Cerebellar nuclear complex (tissue), 1 donor: ENCODE data around the gene GFOD1.
"Not testable (repeated sequence)": the region's sequence is repeated elsewhere in the genome, so short reads cannot be mapped to it uniquely, and the experiment has no call there.

Experiments used
- DNase-seq, 2 experiments: peaks; one replicate each; lab custom pipeline; 2025; lab: John Stamatoyannopoulos, UW

Gene GFOD1

DNA sequence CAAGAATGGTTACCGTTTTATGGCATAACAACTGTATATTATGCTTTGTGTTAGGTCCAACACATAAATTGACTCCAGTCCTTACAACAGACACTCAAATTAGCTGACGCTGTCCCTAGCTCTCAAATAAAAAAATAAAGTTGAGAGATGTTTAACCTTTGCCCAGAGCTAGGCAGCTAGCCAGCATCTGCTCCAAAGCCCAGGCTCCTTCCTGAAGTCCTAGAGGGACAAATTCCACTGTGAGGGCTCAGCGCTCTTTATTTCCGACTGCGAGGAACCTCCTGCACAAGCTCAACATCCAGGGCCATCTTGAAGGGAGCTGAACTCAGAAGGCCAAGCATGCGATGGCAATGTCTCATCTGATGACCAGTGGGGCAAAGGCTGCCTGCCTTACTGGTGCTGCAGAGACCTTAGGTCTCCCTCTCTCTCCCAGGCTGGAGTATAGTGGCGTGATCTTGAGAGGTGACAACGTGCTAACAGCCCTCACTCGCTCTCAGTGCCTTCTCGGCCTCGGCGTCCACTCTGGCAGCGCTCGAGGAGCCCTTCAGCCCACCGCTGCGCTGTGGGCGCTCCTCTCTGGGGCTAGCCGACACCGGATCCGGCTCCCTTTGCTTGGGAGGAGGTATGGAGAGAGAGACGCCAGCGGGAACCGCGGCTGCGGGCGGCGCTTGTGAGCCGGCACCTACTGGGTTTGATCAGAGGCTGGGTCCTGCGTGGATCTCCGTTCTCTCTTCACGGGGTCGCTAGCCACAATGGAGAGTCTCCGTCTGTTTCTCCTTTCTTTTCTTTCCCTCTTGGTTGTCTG is 24.7 kb upstream of the GFOD1 start:
- DNase-seq, result no peak

DNA sequence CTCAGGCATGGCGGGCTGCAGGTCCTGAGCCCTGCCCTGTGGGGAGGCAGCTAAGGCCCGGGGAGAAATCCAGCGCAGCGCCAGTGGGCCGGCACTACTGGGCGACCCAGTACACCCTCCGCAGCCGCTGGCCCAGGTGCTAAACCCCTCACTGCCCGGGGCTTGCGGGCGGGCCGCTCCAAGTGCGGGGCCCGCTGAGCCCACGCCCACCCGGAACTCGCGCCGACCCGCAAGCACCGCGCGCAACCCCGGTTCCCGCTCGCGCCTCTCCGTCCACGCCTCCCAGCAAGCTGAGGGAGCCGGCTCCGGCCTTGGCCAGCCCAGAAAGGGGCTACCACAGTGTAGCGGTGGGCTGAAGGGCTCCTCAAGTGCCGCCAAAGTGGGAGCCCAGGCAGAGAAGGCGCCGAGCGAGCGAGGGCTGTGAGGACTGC is 23.8 kb upstream of the GFOD1 start:
- DNase-seq, result not testable (repeated sequence)

DNA sequence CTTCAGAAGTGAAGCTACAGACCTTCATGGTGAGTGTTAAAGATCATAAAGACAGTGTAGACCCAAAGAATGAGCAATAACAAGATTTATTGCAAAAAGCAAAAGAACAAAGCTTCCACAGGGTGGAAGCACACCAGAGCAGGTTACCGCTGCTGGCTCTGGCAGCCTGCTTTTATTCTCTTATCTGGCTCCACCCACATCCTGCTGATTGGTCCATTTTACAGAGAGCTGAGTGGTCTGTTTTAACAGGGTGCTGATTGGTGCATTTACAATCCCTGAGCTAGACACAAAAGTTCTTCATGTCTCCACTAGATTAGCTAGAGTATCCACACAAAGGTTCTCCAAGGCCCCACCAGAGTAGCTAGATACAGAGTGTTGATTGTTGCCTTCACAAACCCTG is 23.0 kb upstream of the GFOD1 start:
- not testable (repeated sequence) for DNase-seq

DNA sequence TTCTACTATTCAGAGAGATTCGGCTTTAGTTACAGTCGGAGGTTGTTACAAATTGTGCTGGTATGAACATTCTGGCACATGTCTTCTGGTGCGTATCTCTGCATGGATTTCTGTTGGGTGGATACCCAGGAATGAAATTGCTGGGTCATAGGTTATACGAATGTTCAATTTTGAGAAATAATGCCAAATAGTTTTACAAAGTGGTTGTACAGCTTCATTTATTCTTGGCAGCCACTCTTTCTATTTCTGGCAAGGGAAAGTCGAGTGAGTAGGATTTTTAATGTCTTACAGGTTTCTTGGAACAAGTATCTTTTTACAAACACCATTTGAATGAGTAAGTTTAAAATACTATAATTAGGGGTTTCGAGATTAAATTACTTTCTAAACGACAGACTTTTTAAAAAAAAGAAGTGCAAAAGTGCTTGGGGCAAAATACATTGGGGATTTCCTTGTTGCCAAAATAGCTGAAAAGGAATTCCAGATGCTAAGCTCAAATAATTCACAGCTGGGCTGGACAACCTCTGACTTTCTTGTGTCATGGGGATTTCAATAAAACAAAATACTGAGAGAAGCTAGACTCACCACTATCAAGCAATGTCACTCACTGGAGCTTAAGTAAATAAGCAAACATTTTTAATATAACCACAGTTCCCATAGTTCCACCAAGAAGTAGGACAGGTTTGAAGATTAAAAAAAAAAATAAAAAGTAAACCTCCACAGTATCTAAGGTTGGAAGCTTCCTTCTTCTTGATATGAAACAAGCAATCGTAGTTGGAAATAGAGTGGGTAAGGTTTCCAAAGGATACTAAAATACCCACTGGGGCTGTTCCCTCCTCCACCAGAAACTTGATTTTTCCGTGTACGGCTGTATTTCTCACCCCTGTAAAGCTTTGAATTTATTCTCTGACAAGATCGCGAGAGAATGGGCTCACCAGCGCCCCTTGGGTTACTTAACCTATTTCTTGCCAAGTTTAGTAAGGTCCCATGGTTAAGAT is 21.6 kb upstream of the GFOD1 start:
- DNase-seq, result no peak

DNA sequence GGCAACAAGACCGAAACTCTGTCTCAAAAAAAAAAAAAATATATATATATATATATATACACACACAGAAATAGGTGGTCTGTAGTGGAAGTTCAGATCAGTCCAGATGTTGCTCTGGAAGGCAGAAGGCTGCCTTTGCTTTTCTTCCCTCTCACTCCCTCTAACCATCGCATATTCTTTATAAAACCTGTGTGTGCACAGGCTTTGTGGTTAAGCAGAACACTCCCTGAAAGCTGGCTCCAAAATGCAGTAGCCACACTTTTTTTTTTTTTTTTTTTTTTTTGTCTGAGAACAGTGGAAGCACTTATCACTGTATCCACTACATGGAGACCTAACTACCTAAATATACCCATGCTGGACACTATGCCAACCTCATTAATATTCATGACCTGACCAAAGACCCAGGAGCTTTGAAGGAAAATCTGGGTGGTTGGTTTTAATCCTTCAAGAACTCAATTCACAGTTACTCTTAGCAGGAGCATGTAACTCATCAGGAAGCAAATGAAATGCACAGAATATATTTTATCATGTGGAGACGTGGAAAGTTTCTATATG is 20.0 kb upstream of the GFOD1 start:
- DNase-seq, result no peak

DNA sequence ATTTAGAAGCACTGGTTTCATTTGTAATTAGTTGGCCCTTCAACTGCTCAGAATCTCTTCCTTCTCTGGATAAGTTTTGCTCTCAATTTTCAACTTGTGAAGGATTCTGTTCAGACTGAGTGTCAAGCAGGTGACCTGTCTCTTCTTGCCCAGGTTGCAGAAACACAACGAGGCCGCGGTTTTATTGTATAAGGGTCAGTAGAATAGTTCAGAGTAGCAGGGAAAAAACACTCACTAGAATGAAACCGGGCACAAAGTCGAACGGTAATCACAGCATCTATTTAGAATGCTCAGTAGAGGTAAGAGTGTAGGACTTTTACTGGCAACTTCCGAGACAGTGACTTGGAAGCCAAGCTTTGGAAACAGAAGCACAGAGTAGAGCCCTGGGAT is 17.9 kb upstream of the GFOD1 start:
- no peak for DNase-seq

DNA sequence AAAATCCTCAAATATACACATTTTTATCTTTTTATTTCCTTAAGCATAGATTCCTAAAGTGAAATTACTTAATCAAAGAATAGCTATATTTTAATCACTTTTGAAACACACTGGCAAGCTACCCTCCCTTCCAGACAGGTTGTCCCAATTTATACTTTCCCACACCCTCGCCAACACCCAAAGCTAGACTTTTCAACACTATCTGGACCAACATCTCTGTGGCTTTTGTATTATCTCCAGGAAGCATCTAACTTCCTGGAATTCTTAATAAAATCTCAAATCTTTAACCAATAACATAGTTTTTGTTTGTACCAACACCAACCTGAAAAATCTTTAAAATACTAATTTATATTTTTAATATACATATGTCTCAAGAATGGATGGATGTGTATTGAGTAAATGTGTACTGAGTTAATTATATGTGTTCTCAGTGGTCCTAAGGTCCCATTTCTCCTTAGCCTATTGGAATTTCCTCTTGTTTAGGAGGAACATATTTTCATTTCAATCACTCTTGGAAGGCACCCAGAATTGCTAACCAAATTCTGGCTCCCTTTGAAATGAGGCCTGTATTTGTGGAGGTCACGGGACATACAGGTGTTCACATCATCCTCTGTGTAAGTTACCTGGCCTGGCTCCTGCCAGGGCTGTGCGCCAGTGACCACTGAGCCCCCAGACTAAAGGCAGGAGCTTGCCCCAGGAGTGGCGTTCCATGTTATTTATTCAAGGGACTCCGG is 17.4 kb upstream of the GFOD1 start:
- DNase-seq, result no peak

DNA sequence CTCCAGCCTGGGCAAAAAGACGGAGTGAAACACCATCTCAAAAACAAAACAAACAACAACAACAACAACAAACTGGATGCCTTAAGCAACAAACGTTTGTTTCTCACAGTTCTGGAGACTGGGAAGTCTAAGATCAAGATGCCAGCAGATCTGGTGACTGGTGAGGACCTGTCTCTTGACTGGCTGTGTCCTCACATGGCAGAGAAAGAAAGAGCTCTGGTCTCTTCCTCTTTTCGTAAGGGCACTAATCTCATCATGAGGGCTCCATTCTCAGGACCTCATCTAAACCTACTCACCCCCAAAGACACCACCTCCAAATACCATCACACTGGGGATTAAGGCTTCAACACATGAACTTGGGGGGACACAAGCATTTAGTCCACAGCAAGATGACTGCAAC is 13.5 kb upstream of the GFOD1 start:
- no peak for DNase-seq

DNA sequence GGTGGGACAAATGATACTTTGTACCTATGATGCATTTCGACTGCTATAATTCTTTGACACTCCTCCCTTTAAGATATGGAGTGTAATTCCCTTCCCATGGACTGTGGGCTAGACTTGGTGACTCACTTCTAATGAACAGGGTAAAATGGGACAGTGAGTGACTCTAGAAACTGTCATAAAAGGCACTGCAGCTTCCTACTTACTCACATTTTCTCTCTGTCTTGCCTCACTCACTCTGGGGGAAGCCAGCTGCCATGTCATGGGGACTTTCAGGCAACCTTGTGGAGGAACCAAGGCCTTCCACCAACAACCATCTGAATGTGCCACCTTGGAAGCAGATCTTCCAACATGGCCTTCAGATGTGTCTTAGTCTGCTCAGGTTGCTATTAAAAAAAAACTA is 12.9 kb upstream of the GFOD1 start:
- DNase-seq, result no peak

DNA sequence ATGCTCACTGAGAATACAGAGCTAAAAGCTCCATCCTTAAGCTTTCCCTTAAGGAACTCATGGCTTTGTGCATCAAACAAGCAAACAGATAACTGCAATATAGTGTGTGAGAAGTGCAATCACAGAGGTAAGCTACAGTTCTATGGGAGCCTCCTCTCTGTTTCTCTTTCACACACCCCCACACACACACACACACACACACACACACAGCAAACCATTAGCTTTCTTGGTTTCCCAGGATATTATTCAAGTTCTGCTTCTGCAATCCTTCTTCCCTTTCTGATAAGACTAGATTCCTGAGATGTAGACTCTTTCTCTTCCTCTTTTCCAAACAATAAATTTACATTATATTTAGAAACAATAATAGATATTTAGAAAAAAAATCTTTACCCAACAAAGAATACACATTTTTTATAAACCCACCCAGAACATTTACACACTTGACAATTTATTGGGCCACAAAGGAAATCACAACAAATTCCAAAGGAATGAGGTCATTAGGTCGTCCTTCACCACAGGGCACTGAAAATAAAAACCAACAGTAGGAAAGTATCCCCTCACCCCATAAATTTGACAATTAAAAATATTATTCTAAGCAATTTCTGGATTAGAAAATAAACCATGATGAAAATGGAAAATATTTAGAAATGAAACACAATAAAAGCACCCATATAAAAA is 9.3 kb upstream of the GFOD1 start:
- no peak for DNase-seq

DNA sequence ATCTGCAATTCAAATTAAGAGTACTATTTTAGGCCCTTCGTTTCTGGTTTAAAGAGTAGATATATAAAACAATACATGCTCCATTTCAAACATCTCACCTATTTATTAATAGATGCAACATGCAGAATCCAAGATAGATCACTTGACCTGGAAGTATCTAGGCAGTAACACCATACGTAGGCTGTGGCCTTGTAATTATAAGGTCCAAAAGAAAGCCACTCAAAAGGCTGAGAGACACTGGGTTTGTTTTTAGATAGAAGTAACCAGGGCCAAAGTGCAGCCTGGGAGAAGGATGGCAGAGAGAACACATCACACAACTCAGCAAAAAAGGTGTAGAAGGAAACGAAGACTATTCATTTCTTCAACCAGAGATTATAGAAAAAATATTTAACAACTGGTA is 8.4 kb upstream of the GFOD1 start:
- DNase-seq, result no peak

DNA sequence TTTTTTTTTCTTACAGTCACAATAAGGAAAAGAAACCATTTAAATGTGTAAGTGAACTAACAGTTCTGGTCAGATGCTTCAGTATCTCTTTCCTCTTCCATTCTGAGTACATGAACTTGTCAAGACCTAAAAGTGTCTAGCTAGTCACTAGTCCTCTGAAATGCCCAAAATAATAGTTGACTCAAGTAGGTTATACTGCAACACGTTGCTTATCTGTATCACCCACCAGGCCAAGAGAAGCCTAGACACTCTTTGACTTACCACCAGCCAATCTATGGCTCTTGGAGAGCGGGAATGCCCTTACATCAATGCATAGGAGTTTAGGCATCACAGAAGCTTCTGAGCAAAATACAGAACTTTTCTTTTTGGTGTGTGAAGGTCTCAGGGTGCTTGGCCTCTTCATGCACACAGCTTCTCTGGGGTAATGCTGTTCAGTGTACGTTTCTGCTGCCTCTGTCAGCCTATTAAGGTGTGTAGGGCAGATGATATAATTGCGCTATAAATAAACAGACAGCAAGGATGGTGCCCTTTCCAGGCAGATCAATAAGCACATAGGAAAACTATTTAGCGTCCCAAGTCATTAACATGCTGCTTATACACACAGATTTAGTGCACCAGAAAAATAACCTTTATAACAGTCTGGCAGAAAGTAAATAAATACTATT is 7.8 kb upstream of the GFOD1 start:
- no peak for DNase-seq

DNA sequence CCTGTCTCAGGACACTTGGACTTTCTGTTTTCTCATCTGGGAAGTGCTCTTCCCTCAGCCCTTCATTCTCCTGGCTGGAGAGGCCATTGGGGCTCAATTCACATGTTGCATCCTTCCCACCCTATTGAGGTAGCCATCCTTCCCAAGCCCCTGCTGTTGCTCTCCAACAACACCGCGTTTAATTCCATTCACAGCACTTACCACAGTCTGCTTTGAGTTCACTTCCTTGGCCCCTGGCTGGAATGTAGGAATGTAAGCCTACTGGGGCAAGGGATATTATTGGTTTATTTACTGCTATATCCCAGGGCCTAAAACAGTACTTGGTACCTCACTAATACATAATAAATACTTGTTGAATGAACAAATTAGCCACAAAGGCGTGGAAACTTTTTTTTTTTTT is 6.7 kb upstream of the GFOD1 start:
- DNase-seq, result no peak

DNA sequence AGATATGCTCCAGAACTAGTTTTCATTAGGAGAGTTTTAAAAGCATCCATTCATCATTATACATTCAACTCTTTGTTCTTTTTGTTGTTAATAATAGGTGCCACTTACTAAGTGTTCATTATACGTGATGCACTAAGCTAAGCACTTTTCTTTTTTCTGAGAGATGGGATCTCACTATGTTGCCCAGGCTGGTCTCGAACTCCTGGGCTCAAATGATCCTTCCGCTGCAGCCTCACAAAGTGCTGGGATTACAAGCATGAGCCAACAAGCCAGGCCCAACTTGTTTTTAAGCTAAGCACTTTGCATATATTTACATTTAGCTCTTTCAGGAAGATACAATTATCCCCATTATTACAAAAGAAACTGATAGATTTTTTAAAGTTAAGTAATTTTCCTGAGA is 5.7 kb upstream of the GFOD1 start:
- no peak for DNase-seq

DNA sequence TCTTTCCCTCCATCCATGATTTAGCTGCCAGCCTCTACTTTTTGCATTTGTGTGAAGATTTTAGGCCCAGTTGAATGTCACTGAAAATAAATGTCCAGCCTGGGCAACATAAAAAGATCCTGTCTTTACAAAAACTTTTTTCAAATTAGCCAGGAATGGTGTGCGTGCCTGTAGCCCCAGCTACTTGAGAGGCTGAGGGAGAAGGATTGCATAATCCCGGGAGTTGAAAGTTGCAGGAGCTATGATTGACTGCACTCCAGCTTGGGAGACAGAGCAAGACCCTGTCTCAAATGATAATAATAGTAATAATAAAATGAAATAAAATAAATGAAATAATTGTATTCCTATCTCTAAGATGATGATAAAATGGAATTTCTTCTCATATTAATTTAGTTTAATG is 5.0 kb upstream of the GFOD1 start:
- DNase-seq, result no peak

DNA sequence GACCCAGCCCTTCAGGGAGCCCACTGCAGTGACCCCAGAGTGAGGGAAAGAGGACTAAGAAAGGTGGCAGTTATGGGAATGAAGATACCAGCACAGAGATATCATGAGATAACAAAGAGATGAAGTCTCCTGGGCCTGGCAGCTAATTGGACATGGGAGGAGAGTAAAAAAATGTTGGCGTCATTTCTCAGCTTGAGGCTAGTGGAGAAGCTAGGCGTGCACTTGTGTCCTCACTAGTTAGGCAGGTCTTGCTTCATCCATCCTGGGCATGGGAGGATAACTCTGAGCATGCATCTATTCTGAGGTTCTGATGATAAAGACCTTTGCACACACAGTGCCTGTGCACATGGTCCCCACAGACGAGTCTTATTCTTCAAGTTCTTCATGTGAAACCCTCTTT is 4.1 kb upstream of the GFOD1 start:
- no peak for DNase-seq

DNA sequence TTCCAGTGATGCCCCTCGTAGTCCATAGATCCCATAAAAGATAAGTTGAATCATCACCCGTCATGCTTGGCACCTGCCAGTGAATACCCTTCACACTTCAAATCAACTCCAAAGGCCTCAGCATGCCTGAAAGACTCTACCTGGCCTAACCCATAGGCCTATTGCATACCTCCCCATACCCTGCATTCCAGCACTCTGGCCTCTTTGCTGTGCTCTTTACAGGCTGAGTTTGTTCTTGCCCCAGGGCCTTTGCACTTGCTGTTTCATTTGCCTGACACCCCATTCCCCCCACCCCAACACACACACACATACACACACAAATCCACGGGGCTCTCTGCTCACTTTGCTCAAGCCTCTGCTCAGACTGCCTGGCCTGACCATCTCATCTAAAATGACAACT is 3.0 kb upstream of the GFOD1 start:
- DNase-seq, result no peak

DNA sequence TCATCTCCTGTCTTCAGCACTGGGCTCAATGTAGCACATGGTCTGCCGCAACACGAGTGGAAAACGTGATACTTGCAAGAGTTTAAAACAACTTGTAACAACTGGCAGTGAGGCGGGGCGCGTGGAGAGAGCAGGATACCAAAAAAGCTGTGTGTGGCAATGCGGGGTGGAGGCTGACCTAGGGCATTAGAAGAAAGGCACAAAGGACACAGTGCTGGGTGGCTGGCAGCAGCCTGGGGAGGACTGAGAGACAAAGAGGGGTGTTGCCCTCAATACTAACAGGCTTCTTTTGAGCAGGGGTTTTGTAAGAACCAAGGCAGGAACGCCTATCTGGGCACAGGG is 1.5 kb upstream of the GFOD1 start:
- no peak for DNase-seq

DNA sequence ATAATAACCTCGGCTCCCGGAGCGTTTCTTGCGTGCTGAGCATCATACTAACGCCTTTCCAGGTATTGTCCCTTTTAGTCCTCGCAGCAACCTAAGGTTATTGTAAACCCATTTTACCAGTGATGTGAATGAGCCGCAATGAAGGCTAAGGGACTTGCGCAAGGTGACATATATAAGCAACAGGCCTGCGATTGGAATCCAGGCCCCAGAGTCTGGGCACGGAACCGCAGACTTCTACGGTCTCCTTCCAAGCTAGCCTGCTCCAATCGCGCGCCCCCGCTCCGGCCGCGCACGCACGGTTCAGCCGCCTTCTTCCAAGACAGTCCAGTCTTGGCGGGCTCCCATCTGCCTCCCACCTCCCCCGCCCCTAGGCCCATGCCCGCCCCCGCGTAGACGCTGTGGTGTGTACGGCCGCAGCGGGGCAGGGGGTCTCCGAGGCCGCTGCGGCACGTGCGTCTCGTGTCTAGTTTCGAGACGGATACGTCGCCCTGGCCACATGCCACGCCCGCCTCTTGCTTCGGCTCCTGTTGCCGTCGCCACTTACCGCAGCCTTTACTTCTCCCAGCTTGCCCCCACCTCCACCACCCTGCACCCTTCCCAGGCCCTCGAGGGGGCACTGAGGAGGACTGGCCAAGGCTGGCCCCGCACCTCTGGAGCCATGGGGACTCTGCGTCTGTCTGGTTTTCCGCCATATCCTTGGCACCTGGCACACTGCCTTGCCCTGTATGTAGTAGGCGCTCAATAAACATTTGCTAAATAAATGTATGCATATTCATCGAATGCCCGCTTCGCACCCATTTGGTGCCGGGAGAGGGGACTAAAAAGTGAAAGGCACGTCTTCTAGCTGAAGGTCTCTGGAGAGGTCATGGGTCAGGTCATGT is 855 bp upstream of the GFOD1 start:
- no peak for DNase-seq

DNA sequence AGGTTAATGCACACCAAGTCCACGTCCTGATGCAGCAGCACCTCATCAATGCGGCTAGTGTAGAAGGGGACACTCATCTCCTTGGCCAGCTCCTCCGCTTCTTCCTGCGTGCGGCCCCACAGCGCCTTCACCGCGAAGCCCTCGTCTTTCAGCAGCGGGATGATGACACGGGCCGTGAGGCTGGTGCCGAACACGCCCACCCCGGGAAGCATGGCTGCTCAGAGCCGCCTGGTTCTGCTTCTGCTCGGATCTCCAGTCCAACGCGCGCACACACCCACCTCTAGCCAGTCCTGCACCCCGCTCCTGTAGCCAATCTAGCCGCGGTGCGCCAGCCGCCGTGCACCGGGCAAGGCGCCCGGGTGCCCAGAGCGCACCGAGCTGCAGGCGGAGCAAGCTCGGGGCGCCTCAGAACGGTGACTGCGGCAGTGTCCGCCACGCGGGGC is 700 bp downstream of the GFOD1 start:
- no peak for DNase-seq
